ENCODE measurements around the gene FRMD3.

DNA sequence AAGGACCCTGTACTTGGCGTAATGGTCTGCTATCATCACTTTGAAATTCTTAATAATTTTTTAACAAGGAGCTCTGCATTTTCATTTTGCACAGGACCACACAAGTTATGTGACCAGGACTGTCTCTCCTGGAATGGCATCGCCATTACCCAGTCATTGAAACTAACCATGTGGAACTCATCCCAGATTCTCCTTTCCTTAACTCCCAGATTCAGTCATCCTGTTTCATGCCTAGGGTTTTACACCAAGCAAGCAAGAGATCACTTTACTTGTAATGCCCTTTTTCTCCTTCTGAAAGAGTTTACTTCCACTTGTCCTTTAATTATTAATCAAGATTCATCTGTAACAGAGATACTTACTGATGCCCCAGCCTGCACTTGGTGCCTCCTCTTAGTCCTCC lies 12.0 kb downstream of the FRMD3 start:
- TF ChIP-seq, protein P1, sequence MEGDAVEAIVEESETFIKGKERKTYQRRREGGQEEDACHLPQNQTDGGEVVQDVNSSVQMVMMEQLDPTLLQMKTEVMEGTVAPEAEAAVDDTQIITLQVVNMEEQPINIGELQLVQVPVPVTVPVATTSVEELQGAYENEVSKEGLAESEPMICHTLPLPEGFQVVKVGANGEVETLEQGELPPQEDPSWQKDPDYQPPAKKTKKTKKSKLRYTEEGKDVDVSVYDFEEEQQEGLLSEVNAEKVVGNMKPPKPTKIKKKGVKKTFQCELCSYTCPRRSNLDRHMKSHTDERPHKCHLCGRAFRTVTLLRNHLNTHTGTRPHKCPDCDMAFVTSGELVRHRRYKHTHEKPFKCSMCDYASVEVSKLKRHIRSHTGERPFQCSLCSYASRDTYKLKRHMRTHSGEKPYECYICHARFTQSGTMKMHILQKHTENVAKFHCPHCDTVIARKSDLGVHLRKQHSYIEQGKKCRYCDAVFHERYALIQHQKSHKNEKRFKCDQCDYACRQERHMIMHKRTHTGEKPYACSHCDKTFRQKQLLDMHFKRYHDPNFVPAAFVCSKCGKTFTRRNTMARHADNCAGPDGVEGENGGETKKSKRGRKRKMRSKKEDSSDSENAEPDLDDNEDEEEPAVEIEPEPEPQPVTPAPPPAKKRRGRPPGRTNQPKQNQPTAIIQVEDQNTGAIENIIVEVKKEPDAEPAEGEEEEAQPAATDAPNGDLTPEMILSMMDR (IDR thresholded peaks at IDR 0.05): no peak
- TF ChIP-seq POLR2A (IDR thresholded peaks at IDR 0.05) (no peak), EP300 (IDR thresholded peaks at IDR 0.05) (no peak), POLR2AphosphoS5 (IDR thresholded peaks at IDR 0.05) (no peak)
